HS-27A (cell line): ENCODE data around the gene NMU.
"Not testable (repeated sequence)": the region's sequence is repeated elsewhere in the genome, so short reads cannot be mapped to it uniquely, and the experiment has no call there.

Source experiments
- DNase-seq: peaks from one replicate; pipeline ENCODE4 v3.0.0-alpha.2; 2012; ENCODE audit warnings: low read depth, missing footprints

Gene NMU

GRCh38 chr4:55624063-55624462 lies 12.0 kb downstream of the NMU start:
- DNase-seq, result not testable (repeated sequence)

GRCh38 chr4:55618546-55619143 lies 17.5 kb downstream of the NMU start:
- DNase-seq, result no peak

- no peak for DNase-seq
These were observed 18.4 kb downstream of the NMU start for GRCh38 chr4:55617587-55618197.

- no peak for DNase-seq
These were observed 21.1 kb downstream of the NMU start for GRCh38 chr4:55615008-55615407.

- no peak for DNase-seq
These were observed 22.5 kb downstream of the NMU start for GRCh38 chr4:55613621-55614020.

GRCh38 chr4:55612341-55612740 lies 23.8 kb downstream of the NMU start:
- no peak for DNase-seq

- no peak for DNase-seq
These were observed 24.6 kb downstream of the NMU start for GRCh38 chr4:55611358-55612059.

GRCh38 chr4:55610381-55610780 lies 25.7 kb downstream of the NMU start:
- DNase-seq, result no peak

- DNase-seq, result no peak
These were observed 26.7 kb downstream of the NMU start for GRCh38 chr4:55609393-55609866.

- DNase-seq, result no peak
These were observed 27.5 kb downstream of the NMU start for GRCh38 chr4:55608591-55608990.

GRCh38 chr4:55604996-55605395 lies 31.1 kb downstream of the NMU start:
- no peak for DNase-seq

GRCh38 chr4:55600640-55601039 lies 35.5 kb downstream of the NMU start:
- no peak for DNase-seq

GRCh38 chr4:55598641-55599040 lies 37.5 kb downstream of the NMU start:
- DNase-seq, result no peak

- no peak for DNase-seq
These were observed 44.1 kb downstream of the NMU start, which contains the start of gene PDCL2 for GRCh38 chr4:55592014-55592413. Gene PDCL2 (minus strand): TSS chr4:55592245. CDS start chr4:55592109, 136 bp downstream.

- DNase-seq, result no peak
These were observed 47.9 kb downstream of the NMU start for GRCh38 chr4:55588160-55588559.

GRCh38 chr4:55582773-55583172 lies 53.3 kb downstream of the NMU start:
- not testable (repeated sequence) for DNase-seq

- no peak for DNase-seq
These were observed 57.6 kb downstream of the NMU start for GRCh38 chr4:55578341-55579010.

GRCh38 chr4:55575513-55575912 lies 60.6 kb downstream of the NMU start:
- no peak for DNase-seq

- DNase-seq, result no peak
These were observed 61.8 kb downstream of the NMU start for GRCh38 chr4:55574252-55574651.

GRCh38 chr4:55571806-55572205 lies 64.3 kb downstream of the NMU start:
- DNase-seq, result no peak

- DNase-seq, result no peak
These were observed 67.1 kb downstream of the NMU start for GRCh38 chr4:55568905-55569504.

GRCh38 chr4:55561889-55562288 lies 74.2 kb downstream of the NMU start:
- DNase-seq, result no peak
